Measurements from ENCODE around the gene CALHM6. TPM values are rescaled to one million over a fixed set of nuclear protein-coding genes. Genes with fewer than 3 reads are reported as not detected.

CALHM6 gene
- total RNA-seq, 1 donor from 2014 or later, result 3.6 TPM

GRCh38 chr6:116512111-116512559 is 51.0 kb downstream of the CALHM6 start:
- Mint-ChIP-seq H3K27ac (ENCODE audit: unreplicated experiment) (peak overlapping the region; percentile 99), H3K4me1 (ENCODE audit: low read depth) (peaks cover 35% of the 10 kb centered on the region), H3K27me3 (ENCODE audit: low read depth) (no peaks in the 10 kb centered on the region), H3K9me3 (ENCODE audit: low read depth) (peaks cover 15% of the 10 kb centered on the region), H3K36me3 (ENCODE audit: low read depth) (peaks cover 9% of the 10 kb centered on the region), H3K4me3 (ENCODE audit: unreplicated experiment) (peak overlapping the region; percentile 87)
- no peak for TF ChIP-seq CTCF (IDR thresholded peaks at IDR 0.05)
- no peak for DNase-seq (ENCODE audit: low spot score)

GRCh38 chr6:116512734-116513133 is 51.6 kb downstream of the CALHM6 start:
- Mint-ChIP-seq H3K36me3 (ENCODE audit: low read depth) (peaks cover 11% of the 10 kb centered on the region), H3K27me3 (ENCODE audit: low read depth) (no peaks in the 10 kb centered on the region), H3K27ac (ENCODE audit: unreplicated experiment) (peak overlapping the region; percentile 99), H3K9me3 (ENCODE audit: low read depth) (peaks cover 15% of the 10 kb centered on the region), H3K4me3 (ENCODE audit: unreplicated experiment) (peak overlapping the region; percentile 87), H3K4me1 (ENCODE audit: low read depth) (peaks cover 35% of the 10 kb centered on the region)
- no peak for DNase-seq (ENCODE audit: low spot score)
- TF ChIP-seq CTCF (IDR thresholded peaks at IDR 0.05), result no peak

Other genes starting within 250 kb of the CALHM6 start
- 27.2 to 33.1 TPM (median 27.6 TPM) in 3 replicates for gene TSPYL4, start 207.3 kb upstream of the CALHM6 start, total RNA-seq
- gene TSPYL1, start 181.4 kb upstream of the CALHM6 start, total RNA-seq, result 66.0 to 76.8 TPM (median 67.4 TPM) in 3 replicates
- gene DSE, start 90.4 kb upstream of the CALHM6 start, total RNA-seq, result 71.9 to 95.0 TPM (median 78.0 TPM) in 3 replicates
- 9.7 to 10.8 TPM (median 10.4 TPM) in 3 replicates for gene CALHM5, start 50.3 kb downstream of the CALHM6 start, total RNA-seq
- 0.19 TPM in 1 of 3 replicates, not detected in the others for gene TRAPPC3L, start 84.3 kb downstream of the CALHM6 start, total RNA-seq
- not detected in 3 replicates for gene CALHM4, start 92.4 kb downstream of the CALHM6 start, total RNA-seq
- gene RWDD1, start 110.1 kb downstream of the CALHM6 start, total RNA-seq, result 38.4 to 52.2 TPM (median 44.4 TPM) in 3 replicates
- 0.36 TPM in 1 of 3 replicates, not detected in the others for gene RSPH4A, start 155.1 kb downstream of the CALHM6 start, total RNA-seq
- gene ZUP1, start 207.4 kb downstream of the CALHM6 start, total RNA-seq, result 9.3 to 9.9 TPM (median 9.5 TPM) in 3 replicates
- 8.3 to 11.4 TPM (median 10.0 TPM) in 3 replicates for gene KPNA5, start 219.8 kb downstream of the CALHM6 start, total RNA-seq